Measurements from ENCODE around the gene BNIPL. TPM values are rescaled to one million over a fixed set of nuclear protein-coding genes. Genes with fewer than 3 reads are reported as not detected.
A peak's percentile ranks its signal among the peaks of the same experiment; 100 is the strongest.

The BNIPL gene
- total and polyA plus RNA-seq, 2 of the 13 experiments (the other 11 are each of a cell fraction or from before 2014, with no cell fraction given) = 0.40 to 1.1 TPM

DNA sequence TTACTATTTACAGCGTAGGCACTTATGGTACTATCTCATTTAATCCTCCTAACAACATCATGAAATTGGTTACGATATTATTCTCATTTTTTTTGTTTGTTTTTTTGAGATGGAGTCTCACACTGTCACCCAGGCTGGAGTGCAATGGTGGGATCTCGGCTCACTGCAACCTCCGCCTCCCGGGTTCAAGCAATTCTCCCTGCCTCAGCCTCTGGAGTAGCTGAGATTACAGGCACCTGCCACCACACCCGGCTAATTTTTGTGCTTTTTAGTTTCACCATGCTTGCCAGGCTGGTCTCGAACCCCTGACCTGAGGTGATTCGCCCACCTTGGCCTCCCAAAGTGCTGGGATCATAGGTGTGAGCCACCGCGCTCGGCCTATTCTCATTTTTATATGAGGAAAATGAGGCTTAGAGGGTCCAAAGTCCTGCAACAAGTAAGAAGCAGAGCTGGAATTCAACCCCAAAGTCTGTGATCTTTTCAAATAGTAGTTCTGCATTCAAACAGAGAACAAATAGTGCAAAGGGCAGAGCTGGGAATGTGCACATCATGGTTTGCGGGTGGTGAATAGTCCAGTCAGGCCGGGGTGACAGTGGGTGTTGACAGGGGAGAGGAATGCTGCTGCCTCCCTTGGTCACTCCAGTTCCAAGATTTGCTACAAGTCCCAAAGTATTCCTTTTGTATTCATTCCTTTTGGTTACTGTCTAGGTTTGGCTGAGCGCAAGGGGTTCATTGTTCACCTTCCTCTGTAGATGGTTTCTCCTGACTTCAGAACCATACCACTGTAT, 23.5 kb upstream of the BNIPL start (continued):
- TF ChIP-seq, protein P1, sequence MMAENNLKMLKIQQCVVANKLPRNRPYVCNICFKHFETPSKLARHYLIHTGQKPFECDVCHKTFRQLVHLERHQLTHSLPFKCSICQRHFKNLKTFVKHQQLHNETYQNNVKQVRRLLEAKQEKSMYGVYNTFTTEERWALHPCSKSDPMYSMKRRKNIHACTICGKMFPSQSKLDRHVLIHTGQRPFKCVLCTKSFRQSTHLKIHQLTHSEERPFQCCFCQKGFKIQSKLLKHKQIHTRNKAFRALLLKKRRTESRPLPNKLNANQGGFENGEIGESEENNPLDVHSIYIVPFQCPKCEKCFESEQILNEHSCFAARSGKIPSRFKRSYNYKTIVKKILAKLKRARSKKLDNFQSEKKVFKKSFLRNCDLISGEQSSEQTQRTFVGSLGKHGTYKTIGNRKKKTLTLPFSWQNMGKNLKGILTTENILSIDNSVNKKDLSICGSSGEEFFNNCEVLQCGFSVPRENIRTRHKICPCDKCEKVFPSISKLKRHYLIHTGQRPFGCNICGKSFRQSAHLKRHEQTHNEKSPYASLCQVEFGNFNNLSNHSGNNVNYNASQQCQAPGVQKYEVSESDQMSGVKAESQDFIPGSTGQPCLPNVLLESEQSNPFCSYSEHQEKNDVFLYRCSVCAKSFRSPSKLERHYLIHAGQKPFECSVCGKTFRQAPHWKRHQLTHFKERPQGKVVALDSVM (CRISPR knock-in tag; IDR thresholded peaks at IDR 0.05) = peak; percentile 47; the same call in 1 of the 2 replicates
- TF ChIP-seq HIVEP1 (CRISPR knock-in tag; IDR thresholded peaks at IDR 0.05) (no peak), MAFK (conservative IDR thresholded peaks at IDR 0.05 in 1 of 2, IDR thresholded peaks at IDR 0.05 in 1 of 2; ENCODE audit: low read length in 2 of 2) (peak; percentile 34 to 43; a peak in 2 of 4 replicates), REL (CRISPR knock-in tag; conservative IDR thresholded peaks at IDR 0.05) (no peak), KMT2B (CRISPR knock-in tag; IDR thresholded peaks at IDR 0.05) (peak; percentile 56; the same call in 1 of the 2 replicates), ZNF776 (CRISPR knock-in tag; IDR thresholded peaks at IDR 0.05) (no peak)
- TF ChIP-seq, protein P2, sequence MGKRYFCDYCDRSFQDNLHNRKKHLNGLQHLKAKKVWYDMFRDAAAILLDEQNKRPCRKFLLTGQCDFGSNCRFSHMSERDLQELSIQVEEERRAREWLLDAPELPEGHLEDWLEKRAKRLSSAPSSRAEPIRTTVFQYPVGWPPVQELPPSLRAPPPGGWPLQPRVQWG (CRISPR knock-in tag; IDR thresholded peaks at IDR 0.05; ENCODE audit: borderline replicate concordance, low read depth) = no peak
- TF ChIP-seq, protein P3, sequence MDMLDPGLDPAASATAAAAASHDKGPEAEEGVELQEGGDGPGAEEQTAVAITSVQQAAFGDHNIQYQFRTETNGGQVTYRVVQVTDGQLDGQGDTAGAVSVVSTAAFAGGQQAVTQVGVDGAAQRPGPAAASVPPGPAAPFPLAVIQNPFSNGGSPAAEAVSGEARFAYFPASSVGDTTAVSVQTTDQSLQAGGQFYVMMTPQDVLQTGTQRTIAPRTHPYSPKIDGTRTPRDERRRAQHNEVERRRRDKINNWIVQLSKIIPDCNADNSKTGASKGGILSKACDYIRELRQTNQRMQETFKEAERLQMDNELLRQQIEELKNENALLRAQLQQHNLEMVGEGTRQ (IDR thresholded peaks at IDR 0.05; ENCODE audit: low read depth, low read length) = no peak
- TF ChIP-seq, protein P3 (CRISPR knock-in tag; IDR thresholded peaks at IDR 0.05; ENCODE audit: borderline replicate concordance) = no peak
- TF ChIP-seq, protein P4, sequence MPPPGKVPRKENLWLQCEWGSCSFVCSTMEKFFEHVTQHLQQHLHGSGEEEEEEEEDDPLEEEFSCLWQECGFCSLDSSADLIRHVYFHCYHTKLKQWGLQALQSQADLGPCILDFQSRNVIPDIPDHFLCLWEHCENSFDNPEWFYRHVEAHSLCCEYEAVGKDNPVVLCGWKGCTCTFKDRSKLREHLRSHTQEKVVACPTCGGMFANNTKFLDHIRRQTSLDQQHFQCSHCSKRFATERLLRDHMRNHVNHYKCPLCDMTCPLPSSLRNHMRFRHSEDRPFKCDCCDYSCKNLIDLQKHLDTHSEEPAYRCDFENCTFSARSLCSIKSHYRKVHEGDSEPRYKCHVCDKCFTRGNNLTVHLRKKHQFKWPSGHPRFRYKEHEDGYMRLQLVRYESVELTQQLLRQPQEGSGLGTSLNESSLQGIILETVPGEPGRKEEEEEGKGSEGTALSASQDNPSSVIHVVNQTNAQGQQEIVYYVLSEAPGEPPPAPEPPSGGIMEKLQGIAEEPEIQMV (CRISPR knock-in tag; IDR thresholded peaks at IDR 0.05; ENCODE audit: low read depth) = no peak
- TF ChIP-seq, protein P5, sequence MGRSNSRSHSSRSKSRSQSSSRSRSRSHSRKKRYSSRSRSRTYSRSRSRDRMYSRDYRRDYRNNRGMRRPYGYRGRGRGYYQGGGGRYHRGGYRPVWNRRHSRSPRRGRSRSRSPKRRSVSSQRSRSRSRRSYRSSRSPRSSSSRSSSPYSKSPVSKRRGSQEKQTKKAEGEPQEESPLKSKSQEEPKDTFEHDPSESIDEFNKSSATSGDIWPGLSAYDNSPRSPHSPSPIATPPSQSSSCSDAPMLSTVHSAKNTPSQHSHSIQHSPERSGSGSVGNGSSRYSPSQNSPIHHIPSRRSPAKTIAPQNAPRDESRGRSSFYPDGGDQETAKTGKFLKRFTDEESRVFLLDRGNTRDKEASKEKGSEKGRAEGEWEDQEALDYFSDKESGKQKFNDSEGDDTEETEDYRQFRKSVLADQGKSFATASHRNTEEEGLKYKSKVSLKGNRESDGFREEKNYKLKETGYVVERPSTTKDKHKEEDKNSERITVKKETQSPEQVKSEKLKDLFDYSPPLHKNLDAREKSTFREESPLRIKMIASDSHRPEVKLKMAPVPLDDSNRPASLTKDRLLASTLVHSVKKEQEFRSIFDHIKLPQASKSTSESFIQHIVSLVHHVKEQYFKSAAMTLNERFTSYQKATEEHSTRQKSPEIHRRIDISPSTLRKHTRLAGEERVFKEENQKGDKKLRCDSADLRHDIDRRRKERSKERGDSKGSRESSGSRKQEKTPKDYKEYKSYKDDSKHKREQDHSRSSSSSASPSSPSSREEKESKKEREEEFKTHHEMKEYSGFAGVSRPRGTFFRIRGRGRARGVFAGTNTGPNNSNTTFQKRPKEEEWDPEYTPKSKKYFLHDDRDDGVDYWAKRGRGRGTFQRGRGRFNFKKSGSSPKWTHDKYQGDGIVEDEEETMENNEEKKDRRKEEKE (IDR thresholded peaks at IDR 0.05) = no peak
- TF ChIP-seq, protein P6, sequence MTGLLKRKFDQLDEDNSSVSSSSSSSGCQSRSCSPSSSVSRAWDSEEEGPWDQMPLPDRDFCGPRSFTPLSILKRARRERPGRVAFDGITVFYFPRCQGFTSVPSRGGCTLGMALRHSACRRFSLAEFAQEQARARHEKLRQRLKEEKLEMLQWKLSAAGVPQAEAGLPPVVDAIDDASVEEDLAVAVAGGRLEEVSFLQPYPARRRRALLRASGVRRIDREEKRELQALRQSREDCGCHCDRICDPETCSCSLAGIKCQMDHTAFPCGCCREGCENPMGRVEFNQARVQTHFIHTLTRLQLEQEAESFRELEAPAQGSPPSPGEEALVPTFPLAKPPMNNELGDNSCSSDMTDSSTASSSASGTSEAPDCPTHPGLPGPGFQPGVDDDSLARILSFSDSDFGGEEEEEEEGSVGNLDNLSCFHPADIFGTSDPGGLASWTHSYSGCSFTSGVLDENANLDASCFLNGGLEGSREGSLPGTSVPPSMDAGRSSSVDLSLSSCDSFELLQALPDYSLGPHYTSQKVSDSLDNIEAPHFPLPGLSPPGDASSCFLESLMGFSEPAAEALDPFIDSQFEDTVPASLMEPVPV (CRISPR knock-in tag; IDR thresholded peaks at IDR 0.05) = no peak
